ENCODE measurements around the gene GAA. TPM values are rescaled to one million over a fixed set of nuclear protein-coding genes. Genes with fewer than 3 reads are reported as not detected.
A peak's percentile ranks its signal among the peaks of the same experiment; 100 is the strongest.

Gene GAA
- total and polyA plus RNA-seq, 2 of the 8 experiments (the other 6 are each of a cell fraction or from before 2014, with no cell fraction given) = 14.8 to 30.0 TPM

DNA sequence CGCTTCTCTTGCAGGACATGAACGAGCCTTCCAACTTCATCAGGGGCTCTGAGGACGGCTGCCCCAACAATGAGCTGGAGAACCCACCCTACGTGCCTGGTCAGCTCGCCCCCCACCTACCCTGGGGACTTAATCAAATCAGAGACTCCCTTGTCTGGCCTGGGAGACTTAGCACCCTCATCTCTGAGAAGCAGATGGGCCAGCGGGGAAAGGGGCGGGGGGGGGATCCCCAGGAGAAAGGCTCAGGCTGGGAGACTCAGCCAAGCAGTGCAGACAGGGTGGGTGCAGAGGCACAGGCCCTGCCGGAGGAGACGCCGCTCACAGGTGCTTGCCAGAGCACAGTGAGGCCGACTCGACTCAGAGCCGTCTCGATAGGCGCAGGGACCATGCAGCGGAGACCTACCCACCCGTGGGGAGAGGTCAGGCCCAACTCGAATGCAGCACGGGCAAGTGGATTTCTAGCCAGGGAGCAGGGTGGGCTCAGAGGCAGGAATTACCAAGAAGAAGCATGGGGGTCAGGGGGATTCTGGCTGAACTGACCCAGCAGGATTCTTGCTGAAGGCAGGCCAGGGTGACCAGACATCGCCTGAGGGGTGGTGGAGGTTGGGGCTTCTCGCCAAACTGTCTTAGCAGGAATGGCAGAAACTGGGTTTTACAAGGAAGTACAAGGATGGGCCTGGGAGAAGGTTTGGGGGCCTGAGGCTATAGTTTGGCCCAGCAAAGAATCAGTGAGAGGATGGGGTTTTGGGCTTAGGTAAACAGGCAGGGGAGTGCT lies 9.7 kb downstream of the GAA start:
- Histone ChIP-seq H4K20me1 (replicated peaks in 1 of 2; ENCODE audit: control insufficient read depth in 1 of 2, insufficient read depth in 2 of 2, low read length in 2 of 2) (no peaks in the 10 kb centered on the region), H4K8ac (ENCODE audit: extremely low read depth, insufficient read depth, low read length) (peak overlapping the region; percentile 25), H2BK5ac (ENCODE audit: low read depth, low read length) (no peak overlapping the region), H3K79me1 (ENCODE audit: low read depth, low read length) (0 out of 2 replicates have a peak, but pooled peaks cover 2% of the 10 kb centered on the region), H3K23ac (ENCODE audit: insufficient read length) (no peak overlapping the region), H3K4me1 (replicated peaks in 1 of 4; ENCODE audit: control insufficient read depth in 3 of 4, insufficient read depth in 4 of 4, low read length in 3 of 4) (peaks cover 0 to 11% (median 8%) of the 10 kb centered on the region in 4 experiments; a peak in 4 of 7 replicates), H4K91ac (replicated peaks; ENCODE audit: insufficient read length, low read length) (no peak overlapping the region), H3K36me3 (ENCODE audit: control insufficient read depth in 2 of 4, insufficient read depth in 4 of 4, low read length in 3 of 4) (no peaks in the 10 kb centered on the region), H3K27ac (ENCODE audit: low read depth, low read length) (no peak overlapping the region), H2BK15ac (ENCODE audit: low read length) (no peak overlapping the region), H3K4me3 (ENCODE audit: extremely low read depth in 1 of 4, insufficient read depth in 2 of 4, low read depth in 3 of 4, low read length in 4 of 4) (no peak overlapping the region), H3K4ac (replicated peaks; ENCODE audit: insufficient read length, low read depth, low read length) (no peak overlapping the region), H2AK5ac (ENCODE audit: low read depth, low read length) (no peak overlapping the region), H2BK12ac (ENCODE audit: low read depth, low read length) (no peak overlapping the region), H2AFZ (ENCODE audit: low read length) (no peak overlapping the region), H3K23me2 (ENCODE audit: low read depth, low read length) (no peaks in the 10 kb centered on the region), H3K56ac (replicated peaks; ENCODE audit: insufficient read length, low read depth, low read length) (no peak overlapping the region), H3K9me3 (ENCODE audit: insufficient read depth in 2 of 2, low read depth in 1 of 2, low read length in 1 of 2) (no peaks in the 10 kb centered on the region), H3K9ac (replicated peaks in 1 of 4; ENCODE audit: extremely low read depth in 1 of 4, low read depth in 3 of 4, low read length in 3 of 4) (no peak overlapping the region), H2BK120ac (replicated peaks; ENCODE audit: low read depth, low read length) (no peak overlapping the region), H3K14ac (ENCODE audit: insufficient read length) (no peak overlapping the region), H2BK20ac (ENCODE audit: low read length) (no peak overlapping the region), H3K79me2 (ENCODE audit: control insufficient read depth in 1 of 2, insufficient read depth in 2 of 2, low read length in 2 of 2) (no peaks in the 10 kb centered on the region), H3K4me2 (ENCODE audit: insufficient read depth in 1 of 2, low read depth in 2 of 2, low read length in 2 of 2) (no peak overlapping the region), H3K27me3 (replicated peaks in 1 of 4; ENCODE audit: control insufficient read depth in 3 of 4, extremely low read depth in 1 of 4, insufficient read depth in 3 of 4, low read length in 3 of 4) (no peaks in the 10 kb centered on the region), H3K18ac (ENCODE audit: extremely low read depth, low read length) (no peak overlapping the region), H4K5ac (ENCODE audit: insufficient read length, low read depth, low read length) (no peak overlapping the region)
- TF ChIP-seq RBBP5 (IDR thresholded peaks at IDR 0.05; ENCODE audit: borderline replicate concordance, low read depth, low read length) = no peak
- no peak for TF ChIP-seq TAF7 (optimal IDR thresholded peaks at IDR 0.05; ENCODE audit: borderline replicate concordance, low read depth, low read length)
- TF ChIP-seq POLR2AphosphoS5 (IDR thresholded peaks at IDR 0.05; ENCODE audit: low read depth, low read length) = no peak
- TF ChIP-seq KDM5A (IDR thresholded peaks at IDR 0.05; ENCODE audit: low read length) = no peak
- TF ChIP-seq JUND (IDR thresholded peaks at IDR 0.05; ENCODE audit: low read length) = no peak
- no peak for TF ChIP-seq BCL11A (IDR thresholded peaks at IDR 0.05; ENCODE audit: low read depth in 2 of 2, low read length in 2 of 2)
- TF ChIP-seq SRF (IDR thresholded peaks at IDR 0.05; ENCODE audit: low read depth, low read length) = no peak
- TF ChIP-seq SIX5 (IDR thresholded peaks at IDR 0.05; ENCODE audit: low read depth, low read length) = no peak
- TF ChIP-seq, protein P1, sequence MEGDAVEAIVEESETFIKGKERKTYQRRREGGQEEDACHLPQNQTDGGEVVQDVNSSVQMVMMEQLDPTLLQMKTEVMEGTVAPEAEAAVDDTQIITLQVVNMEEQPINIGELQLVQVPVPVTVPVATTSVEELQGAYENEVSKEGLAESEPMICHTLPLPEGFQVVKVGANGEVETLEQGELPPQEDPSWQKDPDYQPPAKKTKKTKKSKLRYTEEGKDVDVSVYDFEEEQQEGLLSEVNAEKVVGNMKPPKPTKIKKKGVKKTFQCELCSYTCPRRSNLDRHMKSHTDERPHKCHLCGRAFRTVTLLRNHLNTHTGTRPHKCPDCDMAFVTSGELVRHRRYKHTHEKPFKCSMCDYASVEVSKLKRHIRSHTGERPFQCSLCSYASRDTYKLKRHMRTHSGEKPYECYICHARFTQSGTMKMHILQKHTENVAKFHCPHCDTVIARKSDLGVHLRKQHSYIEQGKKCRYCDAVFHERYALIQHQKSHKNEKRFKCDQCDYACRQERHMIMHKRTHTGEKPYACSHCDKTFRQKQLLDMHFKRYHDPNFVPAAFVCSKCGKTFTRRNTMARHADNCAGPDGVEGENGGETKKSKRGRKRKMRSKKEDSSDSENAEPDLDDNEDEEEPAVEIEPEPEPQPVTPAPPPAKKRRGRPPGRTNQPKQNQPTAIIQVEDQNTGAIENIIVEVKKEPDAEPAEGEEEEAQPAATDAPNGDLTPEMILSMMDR (IDR thresholded peaks at IDR 0.05; ENCODE audit: control extremely low read depth in 1 of 3, insufficient read depth in 1 of 3, low read depth in 1 of 3, low read length in 3 of 3) = no peak
- no peak for TF ChIP-seq NRF1 (IDR thresholded peaks at IDR 0.05; ENCODE audit: low read depth, low read length)
- ChIA-PET CTCF (ENCODE audit: partially characterized antibody) (interaction anchor here (0.9 to 2.7 kb wide), 3 partner anchors 10 to 114 kb away, joined by 3 to 12 read pairs (median 8); partner anchors contain the start of gene GAA), POLR2A (ENCODE audit: partially characterized antibody) (interaction anchor here (1.2 to 3.6 kb wide), 4 partner anchors 10 to 36 kb away, joined by 3 to 20 read pairs (median 4); partner anchors contain the start of gene GAA)
- DNase-seq (ENCODE audit: low read depth in 1 of 2, low spot score in 2 of 2) = no peak
- FAIRE-seq = no peak
- whole genome bisulfite sequencing, 2 experiments (ENCODE audit: extremely low coverage in 1 of 2, insufficient coverage in 1 of 2, insufficient read length in 1 of 2, insufficient replicate concordance in 2 of 2, low coverage in 1 of 2, low lambda C conversion rate in 2 of 2, missing lambda C conversion rate in 1 of 2) = 86% methylated on average over 17 of the region's 21 CpGs; no CpG with 5 or more reads in 1 of the 2 experiments
